Caco-2 (cell line): ENCODE measurements around the gene SULT2B1. TPM values are rescaled to one million over a fixed set of nuclear protein-coding genes. Genes with fewer than 3 reads are reported as not detected.

Experiments used
- BruUV-seq: library from RNA; stranded (reverse); fragments of 400-500 nt; replicated peaks from 2 replicates; lab custom pipeline; 2021; lab: Mats Ljungman, UMichigan
- CTCF ChIA-PET: fragments of 300-600 bp; sonication (Branson Sonifier 250); formaldehyde crosslinking; loops from one replicate; lab custom pipeline; 2022; ENCODE audit warnings: antibody characterized with exemption; lab: Charles Lee
- POLR2A ChIA-PET: fragments of 300-600 bp; sonication (Branson Sonifier 250); formaldehyde crosslinking; loops from one replicate; lab custom pipeline; 2022; ENCODE audit warnings: antibody characterized with exemption; lab: Charles Lee
- DNase-seq, 2 experiments: peaks; one replicate each; pipeline versions ENCODE4 v3.0.0 to v3.0.0-alpha.2; 2020 to 2022
- H3K27me3 ChIP-seq: replicated peaks from 2 replicates; pipeline ENCODE4 v1.6.0; 2011; ENCODE audit warnings: low read length; ENCODE audit not compliant: control insufficient read depth, insufficient read depth
- H3K36me3 ChIP-seq: 2 replicates; pipeline ENCODE4 v1.5.1; 2011; ENCODE audit warnings: low read length; ENCODE audit not compliant: control insufficient read depth, insufficient read depth
- H3K4me1 ChIP-seq: fragments of 250-450 bp; sonication (Bioruptor Pico); 2 replicates; pipeline ENCODE4 v1.5.1; 2020; ENCODE audit warnings: mild to moderate bottlenecking
- H3K4me3 ChIP-seq: 2 replicates; pipeline ENCODE4 v1.5.1; 2011; ENCODE audit warnings: low read depth, mild to moderate bottlenecking, control low read depth, low read length
- H3K9me3 ChIP-seq: fragments of 250-450 bp; sonication (Bioruptor Pico); 2 replicates; pipeline ENCODE4 v1.5.1; 2020; ENCODE audit warnings: mild to moderate bottlenecking, moderate library complexity
- H3K27ac Mint-ChIP-seq: one replicate; pipeline ENCODE4 v1.8.0; 2022; ENCODE audit warnings: mixed read lengths; ENCODE audit not compliant: unreplicated experiment
- H3K27me3 Mint-ChIP-seq: one replicate; pipeline ENCODE4 v1.8.0; 2022; ENCODE audit warnings: mixed read lengths; ENCODE audit not compliant: insufficient read depth, unreplicated experiment
- H3K36me3 Mint-ChIP-seq: one replicate; pipeline ENCODE4 v1.8.0; 2022; ENCODE audit warnings: mild to moderate bottlenecking, mixed read lengths; ENCODE audit not compliant: insufficient read depth, unreplicated experiment
- H3K4me1 Mint-ChIP-seq: one replicate; pipeline ENCODE4 v1.8.0; 2022; ENCODE audit warnings: low read depth, mixed read lengths; ENCODE audit not compliant: unreplicated experiment
- H3K4me3 Mint-ChIP-seq: one replicate; pipeline ENCODE4 v1.8.0; 2022; ENCODE audit warnings: mild to moderate bottlenecking, moderate library complexity, mixed read lengths; ENCODE audit not compliant: unreplicated experiment
- H3K9me3 Mint-ChIP-seq: one replicate; pipeline ENCODE4 v1.8.0; 2022; ENCODE audit warnings: mixed read lengths; ENCODE audit not compliant: unreplicated experiment
- intact Hi-C: fragments of 100-400 bp; cut with micrococcal nuclease; formaldehyde crosslinking; loops from one replicate; pipeline ENCODE4 v1.10.0; 2022; ENCODE audit not compliant: unreplicated experiment
- total RNA-seq: library from RNA; stranded (reverse); gene quantifications from 2 replicates; pipeline ENCODE4 v1.2.3, GENCODE V29; 2022
- TF ChIP-seq, protein P1 (sequence below), 2 experiments: fragments of 200-600 bp in 1 of 2; IDR thresholded peaks; 1 replicate in 1 of 2; 2 replicates in 1 of 2; pipeline versions ENCODE4 v1.5.1 to v1.8.0; 2011 to 2022; ENCODE audit warnings: antibody characterized with exemption in 1 of 2, control low read depth in 1 of 2, inconsistent platforms in 1 of 2, low read depth in 1 of 2, low read length in 1 of 2, mild to moderate bottlenecking in 1 of 2, moderate library complexity in 1 of 2; ENCODE audit not compliant: insufficient read depth in 1 of 2, severe bottlenecking in 1 of 2, unreplicated experiment in 1 of 2

The SULT2B1 gene
- total RNA-seq, 1 experiment from 2014 or later: 1.4 TPM

- BruUV-seq: no TSS peak
- Mint-ChIP-seq H3K9me3 (peaks cover 37% of the 10 kb centered on the region), H3K36me3 (peaks cover 12% of the 10 kb centered on the region), H3K4me1 (peaks cover 11% of the 10 kb centered on the region), H3K27ac (peak overlapping the region; percentile 14), H3K27me3 (no peaks in the 10 kb centered on the region), H3K4me3 (no peak overlapping the region)
- no peaks in the 10 kb centered on the region for H3K27me3 ChIP-seq
- ChIA-PET POLR2A (interaction anchor here (0.6 kb wide), 1 partner anchor 22 kb away, joined by 12 read pairs; no protein-coding TSS in a partner anchor), CTCF (interaction anchor here (0.7 kb wide), 2 partner anchors 24 to 282 kb away, joined by 3 to 7 read pairs; no protein-coding TSS in a partner anchor)
- intact Hi-C loops: no loop called here
- no peaks in the 10 kb centered on the region for H3K36me3 ChIP-seq
- H3K4me1 ChIP-seq: no peaks in the 10 kb centered on the region
- peaks cover 23% of the 10 kb centered on the region for H3K9me3 ChIP-seq
- no peak for DNase-seq
- TF ChIP-seq, protein P1, sequence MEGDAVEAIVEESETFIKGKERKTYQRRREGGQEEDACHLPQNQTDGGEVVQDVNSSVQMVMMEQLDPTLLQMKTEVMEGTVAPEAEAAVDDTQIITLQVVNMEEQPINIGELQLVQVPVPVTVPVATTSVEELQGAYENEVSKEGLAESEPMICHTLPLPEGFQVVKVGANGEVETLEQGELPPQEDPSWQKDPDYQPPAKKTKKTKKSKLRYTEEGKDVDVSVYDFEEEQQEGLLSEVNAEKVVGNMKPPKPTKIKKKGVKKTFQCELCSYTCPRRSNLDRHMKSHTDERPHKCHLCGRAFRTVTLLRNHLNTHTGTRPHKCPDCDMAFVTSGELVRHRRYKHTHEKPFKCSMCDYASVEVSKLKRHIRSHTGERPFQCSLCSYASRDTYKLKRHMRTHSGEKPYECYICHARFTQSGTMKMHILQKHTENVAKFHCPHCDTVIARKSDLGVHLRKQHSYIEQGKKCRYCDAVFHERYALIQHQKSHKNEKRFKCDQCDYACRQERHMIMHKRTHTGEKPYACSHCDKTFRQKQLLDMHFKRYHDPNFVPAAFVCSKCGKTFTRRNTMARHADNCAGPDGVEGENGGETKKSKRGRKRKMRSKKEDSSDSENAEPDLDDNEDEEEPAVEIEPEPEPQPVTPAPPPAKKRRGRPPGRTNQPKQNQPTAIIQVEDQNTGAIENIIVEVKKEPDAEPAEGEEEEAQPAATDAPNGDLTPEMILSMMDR (IDR thresholded peaks at IDR 0.05; ENCODE audit: insufficient read depth in 1 of 2, low read depth in 1 of 2, low read length in 1 of 2, severe bottlenecking in 1 of 2, unreplicated experiment in 1 of 2): no peak
- no peak overlapping the region for H3K4me3 ChIP-seq
These were observed 21.8 kb upstream of the SULT2B1 start for GRCh38 chr19:48530066-48530720.

GRCh38 chr19:48530770-48531169 is 21.2 kb upstream of the SULT2B1 start:
- ChIA-PET CTCF (interaction anchor here (0.6 to 1.5 kb wide), 4 partner anchors 23 to 281 kb away, joined by 3 to 8 read pairs (median 5); no protein-coding TSS in a partner anchor), POLR2A (interaction anchor here (0.6 to 0.7 kb wide), 2 partner anchors 22 to 101 kb away, joined by 4 to 12 read pairs; no protein-coding TSS in a partner anchor)
- peaks cover 12% of the 10 kb centered on the region for H3K36me3 Mint-ChIP-seq
- H3K36me3 ChIP-seq: no peaks in the 10 kb centered on the region
- BruUV-seq: no TSS peak
- peaks cover 23% of the 10 kb centered on the region for H3K9me3 ChIP-seq
- H3K4me3 ChIP-seq: no peak overlapping the region
- peaks cover 11% of the 10 kb centered on the region for H3K4me1 Mint-ChIP-seq
- H3K9me3 Mint-ChIP-seq: peaks cover 37% of the 10 kb centered on the region
- H3K27ac Mint-ChIP-seq: peak overlapping the region; percentile 14
- no peaks in the 10 kb centered on the region for H3K4me1 ChIP-seq
- no peak for DNase-seq
- TF ChIP-seq, protein P1 (IDR thresholded peaks at IDR 0.05; ENCODE audit: insufficient read depth in 1 of 2, low read depth in 1 of 2, low read length in 1 of 2, severe bottlenecking in 1 of 2, unreplicated experiment in 1 of 2): no peak
- H3K27me3 ChIP-seq: no peaks in the 10 kb centered on the region
- no peaks in the 10 kb centered on the region for H3K27me3 Mint-ChIP-seq
- no peak overlapping the region for H3K4me3 Mint-ChIP-seq
- intact Hi-C loops: no loop called here

DNA sequence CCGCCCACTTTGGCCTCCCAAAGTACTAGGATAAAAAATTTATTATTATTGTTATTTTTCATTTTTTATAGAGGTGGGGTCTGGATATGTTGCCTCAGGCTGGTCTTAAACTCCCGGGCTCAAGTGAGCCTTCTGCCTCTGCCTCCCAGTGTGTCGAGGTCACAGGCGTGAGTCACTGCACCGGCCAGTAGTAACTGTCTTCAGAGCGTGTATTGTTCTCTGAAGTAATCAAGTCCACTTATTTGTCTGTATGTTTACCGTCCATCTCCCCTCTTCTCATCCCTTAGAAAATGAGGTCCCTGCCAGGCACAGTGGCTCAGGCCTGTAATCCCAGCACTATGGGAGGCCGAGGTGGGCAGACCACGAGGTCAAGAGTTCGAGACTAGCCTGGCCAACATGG is 18.2 kb upstream of the SULT2B1 start:
- H3K4me1 Mint-ChIP-seq: peaks cover 11% of the 10 kb centered on the region
- POLR2A ChIA-PET: interaction anchor here (0.6 kb wide), 1 partner anchor 134 kb away, joined by 4 read pairs; no protein-coding TSS in a partner anchor
- H3K27me3 ChIP-seq: no peaks in the 10 kb centered on the region

More for the DNA sequence above, 18.2 kb upstream of the SULT2B1 start:
- Histone ChIP-seq H3K36me3 (no peaks in the 10 kb centered on the region), H3K4me3 (no peak overlapping the region), H3K9me3 (peaks cover 11% of the 10 kb centered on the region), H3K4me1 (no peaks in the 10 kb centered on the region)
- no TSS peak for BruUV-seq
- Mint-ChIP-seq H3K27me3 (no peaks in the 10 kb centered on the region), H3K27ac (no peak overlapping the region), H3K9me3 (peaks cover 10% of the 10 kb centered on the region), H3K36me3 (peaks cover 6% of the 10 kb centered on the region), H3K4me3 (no peak overlapping the region)
- TF ChIP-seq, protein P1 (IDR thresholded peaks at IDR 0.05; ENCODE audit: insufficient read depth in 1 of 2, low read depth in 1 of 2, low read length in 1 of 2, severe bottlenecking in 1 of 2, unreplicated experiment in 1 of 2): no peak
- CTCF ChIA-PET: interaction anchor here (0.5 kb wide), 1 partner anchor 494 kb away, joined by 5 read pairs; no protein-coding TSS in a partner anchor
- intact Hi-C loops: no loop called here
- no peak for DNase-seq
